CD4-positive, alpha-beta memory T cell (primary cell): ENCODE data around the gene F11. TPM values are rescaled to one million over a fixed set of nuclear protein-coding genes. Genes with fewer than 3 reads are reported as not detected.

Source experiments
- CTCF ChIA-PET: fragments of 350-600 bp; sonication (Branson Sonifier 250); formaldehyde crosslinking; loops from one replicate; lab custom pipeline; 2021; ENCODE audit warnings: inconsistent platforms; ENCODE audit not compliant: partially characterized antibody; lab: Charles Lee
- POLR2A ChIA-PET: fragments of 350-600 bp; sonication (Branson Sonifier 250); formaldehyde crosslinking; loops from one replicate; lab custom pipeline; 2021; ENCODE audit not compliant: partially characterized antibody; lab: Charles Lee
- DNase-seq, 5 donors: peaks; one replicate each; pipeline versions ENCODE4 v3.0.0 to v3.0.0-alpha.2; 2020 to 2022; ENCODE audit warnings: mixed read lengths in 1 of 5
- H3K27ac ChIP-seq: one replicate; pipeline ENCODE4 v1.7.0; 2013; ENCODE audit warnings: low read depth, low read length
- H3K27me3 ChIP-seq: 2 replicates; pipeline ENCODE4 v1.7.0; 2013; ENCODE audit warnings: mild to moderate bottlenecking, low read length, moderate library complexity; ENCODE audit not compliant: insufficient read depth
- H3K36me3 ChIP-seq: 2 replicates; pipeline ENCODE4 v1.7.0; 2013; ENCODE audit warnings: mild to moderate bottlenecking, low read length, moderate library complexity; ENCODE audit not compliant: insufficient read depth
- H3K4me1 ChIP-seq: 2 replicates; pipeline ENCODE4 v1.7.0; 2013; ENCODE audit warnings: mild to moderate bottlenecking, low read length, moderate library complexity; ENCODE audit not compliant: insufficient read depth
- H3K4me3 ChIP-seq, 2 donors: one replicate each; pipeline ENCODE4 v1.7.0; 2013; ENCODE audit warnings: low read length in 2 of 2, mild to moderate bottlenecking in 1 of 2
- H3K9me3 ChIP-seq, 2 donors: one replicate each; pipeline ENCODE4 v1.7.0; 2013; ENCODE audit warnings: low read length in 2 of 2, control low read depth in 1 of 2; ENCODE audit not compliant: control insufficient read depth in 1 of 2
- H3K27ac Mint-ChIP-seq, 7 donors: one replicate each; pipeline ENCODE4 v1.8.0; 2020 to 2021; ENCODE audit warnings: mixed read lengths in 7 of 7, mild to moderate bottlenecking in 6 of 7, inconsistent platforms in 3 of 7, moderate library complexity in 3 of 7
- H3K27me3 Mint-ChIP-seq, 2 donors: one replicate each; pipeline ENCODE4 v1.8.0; 2020 to 2021; ENCODE audit warnings: mixed read lengths in 2 of 2
- H3K36me3 Mint-ChIP-seq, 2 donors: one replicate each; pipeline ENCODE4 v1.8.0; 2020 to 2021; ENCODE audit warnings: mixed read lengths in 2 of 2, inconsistent platforms in 1 of 2, mild to moderate bottlenecking in 1 of 2
- H3K4me1 Mint-ChIP-seq, 4 donors: one replicate each; pipeline ENCODE4 v1.8.0; 2020 to 2021; ENCODE audit warnings: mixed read lengths in 4 of 4, mild to moderate bottlenecking in 1 of 4
- H3K4me3 Mint-ChIP-seq, 8 donors: one replicate each; pipeline ENCODE4 v1.8.0; 2020 to 2021; ENCODE audit warnings: mixed read lengths in 8 of 8, mild to moderate bottlenecking in 7 of 8, moderate library complexity in 6 of 8, inconsistent platforms in 3 of 8
- H3K9me3 Mint-ChIP-seq, 8 donors: one replicate each; pipeline ENCODE4 v1.8.0; 2020 to 2021; ENCODE audit warnings: mixed read lengths in 8 of 8, mild to moderate bottlenecking in 5 of 8, inconsistent platforms in 3 of 8, moderate library complexity in 1 of 8
- intact Hi-C: fragments of 100-400 bp; cut with micrococcal nuclease; formaldehyde crosslinking; loops from one replicate; pipeline ENCODE4 v1.15.1; 2023
- polyA plus RNA-seq, 2 donors: library from polyadenylated mRNA; unstranded; fragments of 300-500 nt; fragmentation: Illumina TruSeq; gene quantifications; one replicate each; pipeline ENCODE4 v1.2.3, GENCODE V29; 2021
- total RNA-seq, 2 experiments: library from RNA; stranded (reverse); gene quantifications; one replicate each; pipeline ENCODE4 v1.2.3, GENCODE V29; 2021

The F11 gene
- total and polyA plus RNA-seq, 4 experiments from 2014 or later: not detected

- ChIA-PET POLR2A (no interaction called here), CTCF (no interaction called here)
- H3K36me3 ChIP-seq: no peaks in the 10 kb centered on the region
- H3K4me1 ChIP-seq: no peaks in the 10 kb centered on the region
- Mint-ChIP-seq H3K27me3 (peaks cover 0 to 4% of the 10 kb centered on the region in 2 donors), H3K4me1 (no peaks in the 10 kb centered on the region), H3K4me3 (no peak overlapping the region), H3K9me3 (peaks cover 6 to 34% (median 26%) of the 10 kb centered on the region in 8 donors), H3K27ac (no peak overlapping the region), H3K36me3 (peaks cover 22 to 27% of the 10 kb centered on the region in 2 donors)
- no peaks in the 10 kb centered on the region for H3K27me3 ChIP-seq
- intact Hi-C loops: no loop called here
- no peaks in the 10 kb centered on the region for H3K9me3 ChIP-seq
- no peak for DNase-seq
- H3K4me3 ChIP-seq: no peak overlapping the region
- no peak overlapping the region for H3K27ac ChIP-seq
These were observed 38.1 kb upstream of the F11 start for GRCh38 chr4:186227744-186228513.

- ChIA-PET CTCF (no interaction called here), POLR2A (no interaction called here)
- H3K27ac Mint-ChIP-seq: no peak overlapping the region
- Histone ChIP-seq H3K4me1 (no peaks in the 10 kb centered on the region), H3K4me3 (no peak overlapping the region), H3K36me3 (no peaks in the 10 kb centered on the region), H3K27ac (no peak overlapping the region), H3K9me3 (no peaks in the 10 kb centered on the region), H3K27me3 (no peaks in the 10 kb centered on the region)
- no peaks in the 10 kb centered on the region for H3K27me3 Mint-ChIP-seq
- no peak for DNase-seq
- no peaks in the 10 kb centered on the region for H3K4me1 Mint-ChIP-seq
- H3K9me3 Mint-ChIP-seq: peaks cover 3 to 28% (median 24%) of the 10 kb centered on the region in 8 donors
- intact Hi-C loops: no loop called here
- no peak overlapping the region for H3K4me3 Mint-ChIP-seq
- peaks cover 16 to 21% of the 10 kb centered on the region in 2 donors for H3K36me3 Mint-ChIP-seq
These were observed 37.5 kb upstream of the F11 start for GRCh38 chr4:186228514-186228894.

- Histone ChIP-seq H3K4me3 (no peak overlapping the region), H3K27me3 (no peaks in the 10 kb centered on the region), H3K4me1 (no peaks in the 10 kb centered on the region), H3K27ac (no peak overlapping the region), H3K36me3 (no peaks in the 10 kb centered on the region), H3K9me3 (no peaks in the 10 kb centered on the region)
- no peaks in the 10 kb centered on the region for H3K4me1 Mint-ChIP-seq
- intact Hi-C loops: no loop called here
- H3K9me3 Mint-ChIP-seq: no peaks in the 10 kb centered on the region
- peaks cover 0 to 7% of the 10 kb centered on the region in 2 donors for H3K36me3 Mint-ChIP-seq
- CTCF ChIA-PET: no interaction called here
- DNase-seq: no peak
- POLR2A ChIA-PET: no interaction called here
- H3K27ac Mint-ChIP-seq: no peak overlapping the region
- H3K4me3 Mint-ChIP-seq: no peak overlapping the region
- no peaks in the 10 kb centered on the region for H3K27me3 Mint-ChIP-seq
These were observed 31.6 kb upstream of the F11 start for GRCh38 chr4:186234367-186234766.

GRCh38 chr4:186236126-186236525 lies 29.9 kb upstream of the F11 start:
- intact Hi-C loops: no loop called here
- Mint-ChIP-seq H3K4me1 (no peaks in the 10 kb centered on the region), H3K4me3 (no peak overlapping the region), H3K36me3 (peaks cover 0 to 7% of the 10 kb centered on the region in 2 donors), H3K27ac (no peak overlapping the region), H3K9me3 (no peaks in the 10 kb centered on the region), H3K27me3 (no peaks in the 10 kb centered on the region)
- no peaks in the 10 kb centered on the region for H3K36me3 ChIP-seq
- DNase-seq: no peak
- no peaks in the 10 kb centered on the region for H3K4me1 ChIP-seq
- H3K4me3 ChIP-seq: no peak overlapping the region
- POLR2A ChIA-PET: no interaction called here
- CTCF ChIA-PET: no interaction called here
- no peaks in the 10 kb centered on the region for H3K9me3 ChIP-seq
- no peak overlapping the region for H3K27ac ChIP-seq
- no peaks in the 10 kb centered on the region for H3K27me3 ChIP-seq

GRCh38 chr4:186240452-186240847 lies 25.5 kb upstream of the F11 start:
- Mint-ChIP-seq H3K4me3 (no peak overlapping the region), H3K4me1 (no peaks in the 10 kb centered on the region), H3K27ac (no peak overlapping the region), H3K9me3 (peaks cover 0 to 1% (median 0%) of the 10 kb centered on the region in 8 donors), H3K36me3 (peaks cover 0 to 8% of the 10 kb centered on the region in 2 donors), H3K27me3 (no peaks in the 10 kb centered on the region)
- DNase-seq: no peak
- ChIA-PET POLR2A (no interaction called here), CTCF (no interaction called here)
- no peaks in the 10 kb centered on the region for H3K36me3 ChIP-seq
- no peaks in the 10 kb centered on the region for H3K27me3 ChIP-seq
- H3K4me1 ChIP-seq: no peaks in the 10 kb centered on the region
- intact Hi-C loops: no loop called here
- no peak overlapping the region for H3K4me3 ChIP-seq
- H3K27ac ChIP-seq: no peak overlapping the region
- no peaks in the 10 kb centered on the region for H3K9me3 ChIP-seq

GRCh38 chr4:186240848-186241491 lies 25.0 kb upstream of the F11 start:
- Histone ChIP-seq H3K27ac (no peak overlapping the region), H3K36me3 (no peaks in the 10 kb centered on the region), H3K27me3 (no peaks in the 10 kb centered on the region), H3K4me1 (no peaks in the 10 kb centered on the region), H3K9me3 (no peaks in the 10 kb centered on the region), H3K4me3 (no peak overlapping the region)
- ChIA-PET CTCF (no interaction called here), POLR2A (no interaction called here)
- Mint-ChIP-seq H3K4me3 (no peak overlapping the region), H3K4me1 (no peaks in the 10 kb centered on the region), H3K27me3 (no peaks in the 10 kb centered on the region), H3K9me3 (peaks cover 0 to 6% (median 0%) of the 10 kb centered on the region in 8 donors), H3K36me3 (peaks cover 0 to 13% of the 10 kb centered on the region in 2 donors), H3K27ac (no peak overlapping the region)
- DNase-seq: no peak
- intact Hi-C loops: no loop called here

- Mint-ChIP-seq H3K36me3 (peaks cover 0 to 17% of the 10 kb centered on the region in 2 donors), H3K27ac (no peak overlapping the region), H3K4me1 (no peaks in the 10 kb centered on the region), H3K9me3 (peaks cover 0 to 7% (median 0%) of the 10 kb centered on the region in 8 donors), H3K27me3 (no peaks in the 10 kb centered on the region), H3K4me3 (no peak overlapping the region)
- intact Hi-C loops: no loop called here
- Histone ChIP-seq H3K9me3 (no peaks in the 10 kb centered on the region), H3K27ac (no peak overlapping the region), H3K27me3 (no peaks in the 10 kb centered on the region), H3K4me3 (no peak overlapping the region), H3K4me1 (no peaks in the 10 kb centered on the region), H3K36me3 (no peaks in the 10 kb centered on the region)
- ChIA-PET CTCF (no interaction called here), POLR2A (no interaction called here)
- no peak for DNase-seq
These were observed 24.4 kb upstream of the F11 start for GRCh38 chr4:186241616-186242015.
